Measurements from ENCODE around the gene IL10RB. TPM values are rescaled to one million over a fixed set of nuclear protein-coding genes. Genes with fewer than 3 reads are reported as not detected.
A peak's percentile ranks its signal among the peaks of the same experiment; 100 is the strongest.

The IL10RB gene
- total and polyA plus RNA-seq, 2 of the 13 experiments (the other 11 are each of a cell fraction or from before 2014, with no cell fraction given) = 17.4 to 18.2 TPM

GRCh38 chr21:33230545-33231324, 35.4 kb upstream of the IL10RB start (continued):
- TF ChIP-seq FIP1L1 (IDR thresholded peaks at IDR 0.05; ENCODE audit: borderline replicate concordance, insufficient read depth, low read depth, low read length) = no peak
- no peak for TF ChIP-seq STAT6 (CRISPR knock-in tag; IDR thresholded peaks at IDR 0.05; ENCODE audit: borderline replicate concordance)
- no peak for TF ChIP-seq ZNF484 (CRISPR knock-in tag; IDR thresholded peaks at IDR 0.05; ENCODE audit: borderline replicate concordance, low read depth)
- TF ChIP-seq MXD4 (CRISPR knock-in tag; IDR thresholded peaks at IDR 0.05) = no peak
- TF ChIP-seq ZNF501 (CRISPR knock-in tag; IDR thresholded peaks at IDR 0.05) = 0 out of 2 replicates have a peak, but pooled peaks have one; percentile 13
- TF ChIP-seq ZNF790 (CRISPR knock-in tag; IDR thresholded peaks at IDR 0.05; ENCODE audit: borderline replicate concordance) = no peak
- TF ChIP-seq, protein P1, sequence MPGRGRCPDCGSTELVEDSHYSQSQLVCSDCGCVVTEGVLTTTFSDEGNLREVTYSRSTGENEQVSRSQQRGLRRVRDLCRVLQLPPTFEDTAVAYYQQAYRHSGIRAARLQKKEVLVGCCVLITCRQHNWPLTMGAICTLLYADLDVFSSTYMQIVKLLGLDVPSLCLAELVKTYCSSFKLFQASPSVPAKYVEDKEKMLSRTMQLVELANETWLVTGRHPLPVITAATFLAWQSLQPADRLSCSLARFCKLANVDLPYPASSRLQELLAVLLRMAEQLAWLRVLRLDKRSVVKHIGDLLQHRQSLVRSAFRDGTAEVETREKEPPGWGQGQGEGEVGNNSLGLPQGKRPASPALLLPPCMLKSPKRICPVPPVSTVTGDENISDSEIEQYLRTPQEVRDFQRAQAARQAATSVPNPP (CRISPR knock-in tag; IDR thresholded peaks at IDR 0.05) = no peak
- TF ChIP-seq, protein P2, sequence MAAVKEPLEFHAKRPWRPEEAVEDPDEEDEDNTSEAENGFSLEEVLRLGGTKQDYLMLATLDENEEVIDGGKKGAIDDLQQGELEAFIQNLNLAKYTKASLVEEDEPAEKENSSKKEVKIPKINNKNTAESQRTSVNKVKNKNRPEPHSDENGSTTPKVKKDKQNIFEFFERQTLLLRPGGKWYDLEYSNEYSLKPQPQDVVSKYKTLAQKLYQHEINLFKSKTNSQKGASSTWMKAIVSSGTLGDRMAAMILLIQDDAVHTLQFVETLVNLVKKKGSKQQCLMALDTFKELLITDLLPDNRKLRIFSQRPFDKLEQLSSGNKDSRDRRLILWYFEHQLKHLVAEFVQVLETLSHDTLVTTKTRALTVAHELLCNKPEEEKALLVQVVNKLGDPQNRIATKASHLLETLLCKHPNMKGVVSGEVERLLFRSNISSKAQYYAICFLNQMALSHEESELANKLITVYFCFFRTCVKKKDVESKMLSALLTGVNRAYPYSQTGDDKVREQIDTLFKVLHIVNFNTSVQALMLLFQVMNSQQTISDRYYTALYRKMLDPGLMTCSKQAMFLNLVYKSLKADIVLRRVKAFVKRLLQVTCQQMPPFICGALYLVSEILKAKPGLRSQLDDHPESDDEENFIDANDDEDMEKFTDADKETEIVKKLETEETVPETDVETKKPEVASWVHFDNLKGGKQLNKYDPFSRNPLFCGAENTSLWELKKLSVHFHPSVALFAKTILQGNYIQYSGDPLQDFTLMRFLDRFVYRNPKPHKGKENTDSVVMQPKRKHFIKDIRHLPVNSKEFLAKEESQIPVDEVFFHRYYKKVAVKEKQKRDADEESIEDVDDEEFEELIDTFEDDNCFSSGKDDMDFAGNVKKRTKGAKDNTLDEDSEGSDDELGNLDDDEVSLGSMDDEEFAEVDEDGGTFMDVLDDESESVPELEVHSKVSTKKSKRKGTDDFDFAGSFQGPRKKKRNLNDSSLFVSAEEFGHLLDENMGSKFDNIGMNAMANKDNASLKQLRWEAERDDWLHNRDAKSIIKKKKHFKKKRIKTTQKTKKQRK (IDR thresholded peaks at IDR 0.05; ENCODE audit: low read length) = no peak
- no peak for TF ChIP-seq NFKBIZ (CRISPR knock-in tag; IDR thresholded peaks at IDR 0.05)
- no peak for TF ChIP-seq ZNF644 (CRISPR knock-in tag; IDR thresholded peaks at IDR 0.05; ENCODE audit: low read depth)
- TF ChIP-seq, protein P3, sequence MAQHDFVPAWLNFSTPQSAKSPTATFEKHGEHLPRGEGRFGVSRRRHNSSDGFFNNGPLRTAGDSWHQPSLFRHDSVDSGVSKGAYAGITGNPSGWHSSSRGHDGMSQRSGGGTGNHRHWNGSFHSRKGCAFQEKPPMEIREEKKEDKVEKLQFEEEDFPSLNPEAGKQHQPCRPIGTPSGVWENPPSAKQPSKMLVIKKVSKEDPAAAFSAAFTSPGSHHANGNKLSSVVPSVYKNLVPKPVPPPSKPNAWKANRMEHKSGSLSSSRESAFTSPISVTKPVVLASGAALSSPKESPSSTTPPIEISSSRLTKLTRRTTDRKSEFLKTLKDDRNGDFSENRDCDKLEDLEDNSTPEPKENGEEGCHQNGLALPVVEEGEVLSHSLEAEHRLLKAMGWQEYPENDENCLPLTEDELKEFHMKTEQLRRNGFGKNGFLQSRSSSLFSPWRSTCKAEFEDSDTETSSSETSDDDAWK (CRISPR knock-in tag; IDR thresholded peaks at IDR 0.05) = no peak
- TF ChIP-seq ZNF768 (CRISPR knock-in tag; IDR thresholded peaks at IDR 0.05) = no peak; the same call in 1 of the 2 replicates
- TF ChIP-seq PAWR (CRISPR knock-in tag; IDR thresholded peaks at IDR 0.05; ENCODE audit: borderline replicate concordance) = no peak
